ENCODE data around the gene CYSRT1.
A peak's percentile ranks its signal among the peaks of the same experiment; 100 is the strongest.

The CYSRT1 gene, protein sequence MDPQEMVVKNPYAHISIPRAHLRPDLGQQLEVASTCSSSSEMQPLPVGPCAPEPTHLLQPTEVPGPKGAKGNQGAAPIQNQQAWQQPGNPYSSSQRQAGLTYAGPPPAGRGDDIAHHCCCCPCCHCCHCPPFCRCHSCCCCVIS

GRCh38 chr9:137224830-137225694, at the start of gene CYSRT1:
TSS of gene CYSRT1 (plus strand) at chr9:137225174. CDS start at chr9:137225622, 448 bp downstream.
- no peaks in the 10 kb centered on the region for H3K36me3 Mint-ChIP-seq (ENCODE audit: low read depth)
- no peaks in the 10 kb centered on the region for H3K9me3 Mint-ChIP-seq
- peak; percentile 55 for DNase-seq
- H3K4me3 Mint-ChIP-seq: peak within 1 kb of the TSS; percentile 76
- peaks cover 15% of the 10 kb centered on the region for H3K4me1 Mint-ChIP-seq
- peak; percentile 3 for ATAC-seq
- H3K27ac Mint-ChIP-seq: peak within 1 kb of the TSS; percentile 78
- peaks cover 2% of the 10 kb centered on the region for H3K27me3 Mint-ChIP-seq

GRCh38 chr9:137175345-137175961, 49.5 kb upstream of the CYSRT1 start:
- no peak overlapping the region for H3K4me3 Mint-ChIP-seq
- H3K27me3 Mint-ChIP-seq: peaks cover 2% of the 10 kb centered on the region
- ATAC-seq: no peak
- no peak for DNase-seq
- no peaks in the 10 kb centered on the region for H3K9me3 Mint-ChIP-seq
- H3K36me3 Mint-ChIP-seq (ENCODE audit: low read depth): peaks cover 2% of the 10 kb centered on the region
- H3K4me1 Mint-ChIP-seq: no peaks in the 10 kb centered on the region
- no peak overlapping the region for H3K27ac Mint-ChIP-seq

- no peaks in the 10 kb centered on the region for H3K4me1 Mint-ChIP-seq
- no peak overlapping the region for H3K27ac Mint-ChIP-seq
- ATAC-seq (no peak), DNase-seq (no peak)
- no peaks in the 10 kb centered on the region for H3K9me3 Mint-ChIP-seq
- no peak overlapping the region for H3K4me3 Mint-ChIP-seq
- peaks cover 2% of the 10 kb centered on the region for H3K36me3 Mint-ChIP-seq (ENCODE audit: low read depth)
- no peaks in the 10 kb centered on the region for H3K27me3 Mint-ChIP-seq
Measured at GRCh38 chr9:137176302-137177182, 48.4 kb upstream of the CYSRT1 start.

GRCh38 chr9:137178201-137178938, 46.6 kb upstream of the CYSRT1 start:
- H3K36me3 Mint-ChIP-seq (ENCODE audit: low read depth): peaks cover 9% of the 10 kb centered on the region

DNA sequence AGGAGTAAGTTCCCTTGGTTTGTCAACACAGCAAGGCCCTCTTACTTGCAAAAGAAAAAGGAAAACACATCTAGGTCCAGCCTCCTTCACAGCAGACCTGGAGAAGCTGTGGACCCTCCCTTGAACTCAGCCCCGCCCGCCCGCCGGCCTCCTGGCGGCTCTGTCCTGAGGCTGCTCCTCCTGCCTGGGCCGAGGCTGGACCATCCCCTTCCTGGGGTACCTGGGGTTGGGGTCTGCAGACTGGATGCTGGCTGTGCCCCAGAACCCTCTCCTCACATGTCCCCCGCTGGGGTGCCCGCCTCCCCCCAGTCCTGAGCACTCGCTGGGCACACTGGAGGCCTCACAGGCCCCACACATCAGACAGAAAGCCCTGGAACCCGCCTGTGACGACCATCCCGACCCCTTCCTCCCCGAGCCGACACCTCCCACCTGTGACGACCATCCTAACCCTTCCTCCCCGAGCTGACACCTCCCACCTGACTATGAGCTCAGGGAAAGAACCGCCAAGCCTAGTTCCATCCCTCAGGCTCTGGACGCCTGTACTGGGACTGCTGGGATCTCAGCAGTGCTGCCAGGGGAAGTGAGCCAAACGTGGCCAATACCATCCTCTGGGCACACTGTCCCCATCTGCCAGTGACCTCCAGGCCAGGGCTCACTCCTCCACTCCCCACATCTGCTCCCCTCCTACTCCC, 45.9 kb upstream of the CYSRT1 start:
- Mint-ChIP-seq H3K4me1 (no peaks in the 10 kb centered on the region), H3K9me3 (no peaks in the 10 kb centered on the region), H3K27me3 (no peaks in the 10 kb centered on the region), H3K27ac (no peak overlapping the region), H3K36me3 (ENCODE audit: low read depth) (peaks cover 10% of the 10 kb centered on the region), H3K4me3 (no peak overlapping the region)
- DNase-seq (no peak), ATAC-seq (no peak)

More at GRCh38 chr9:137178201-137178938, 46.6 kb upstream of the CYSRT1 start:
- DNase-seq (no peak), ATAC-seq (no peak)
- Mint-ChIP-seq H3K27ac (no peak overlapping the region), H3K4me1 (no peaks in the 10 kb centered on the region), H3K27me3 (no peaks in the 10 kb centered on the region), H3K4me3 (no peak overlapping the region), H3K9me3 (no peaks in the 10 kb centered on the region)

DNA sequence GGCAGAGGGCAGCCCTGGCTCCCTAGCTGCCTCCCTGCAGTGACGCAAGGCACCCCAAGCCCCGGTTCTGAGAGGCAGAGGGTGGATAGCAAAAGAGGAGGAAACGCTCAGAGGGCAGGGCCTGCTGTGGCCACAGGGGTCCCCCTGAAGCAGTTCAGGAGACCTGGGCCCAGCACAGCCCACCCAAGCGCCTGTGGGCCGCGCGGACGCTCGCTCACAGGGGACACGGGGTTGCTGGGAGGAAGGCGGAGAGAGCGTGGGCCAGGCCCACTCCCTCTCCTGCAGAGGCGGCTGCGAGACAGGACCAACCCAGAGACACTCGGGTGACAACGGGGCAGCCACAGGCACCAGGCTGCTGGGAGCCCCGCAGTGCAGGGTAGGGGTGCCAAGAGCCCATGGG, 45.2 kb upstream of the CYSRT1 start:
- ATAC-seq: no peak
- H3K4me3 Mint-ChIP-seq: no peak overlapping the region
- no peaks in the 10 kb centered on the region for H3K9me3 Mint-ChIP-seq
- H3K4me1 Mint-ChIP-seq: no peaks in the 10 kb centered on the region
- peaks cover 10% of the 10 kb centered on the region for H3K36me3 Mint-ChIP-seq (ENCODE audit: low read depth)
- DNase-seq: no peak
- no peaks in the 10 kb centered on the region for H3K27me3 Mint-ChIP-seq
- H3K27ac Mint-ChIP-seq: no peak overlapping the region

DNA sequence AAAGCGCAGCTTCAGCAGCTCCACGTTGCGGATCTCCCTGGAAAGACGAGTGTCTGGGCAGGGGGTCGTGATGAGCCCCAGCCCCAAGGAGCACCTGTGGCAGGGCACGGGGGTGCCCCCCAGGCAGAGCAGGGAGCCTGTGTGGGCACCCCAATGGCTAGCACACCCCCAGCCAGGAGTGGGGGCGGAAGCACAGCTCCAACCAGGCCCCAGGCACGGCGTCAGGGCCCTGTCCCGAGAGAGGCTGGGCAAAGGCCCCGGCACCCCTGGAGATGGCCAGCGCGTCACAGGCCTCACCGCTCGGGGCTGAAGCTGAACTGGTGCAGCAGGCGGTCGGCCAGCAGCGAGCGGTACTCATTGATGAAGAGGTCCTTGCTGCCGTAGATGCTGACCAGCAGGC, 44.5 kb upstream of the CYSRT1 start:
- H3K36me3 Mint-ChIP-seq (ENCODE audit: low read depth): peaks cover 10% of the 10 kb centered on the region

GRCh38 chr9:137181680-137182079, 43.3 kb upstream of the CYSRT1 start:
- Mint-ChIP-seq H3K27me3 (no peaks in the 10 kb centered on the region), H3K4me1 (peaks cover 6% of the 10 kb centered on the region), H3K9me3 (no peaks in the 10 kb centered on the region), H3K27ac (no peak overlapping the region), H3K4me3 (no peak overlapping the region), H3K36me3 (ENCODE audit: low read depth) (peaks cover 10% of the 10 kb centered on the region)
- no peak for ATAC-seq
- DNase-seq: no peak

More for the DNA sequence above, 44.5 kb upstream of the CYSRT1 start:
- no peaks in the 10 kb centered on the region for H3K4me1 Mint-ChIP-seq
- DNase-seq: no peak
- H3K27me3 Mint-ChIP-seq: no peaks in the 10 kb centered on the region
- no peak for ATAC-seq
- no peak overlapping the region for H3K27ac Mint-ChIP-seq
- no peak overlapping the region for H3K4me3 Mint-ChIP-seq
- H3K9me3 Mint-ChIP-seq: no peaks in the 10 kb centered on the region

GRCh38 chr9:137182836-137183235, 42.1 kb upstream of the CYSRT1 start:
- H3K27ac Mint-ChIP-seq: no peak overlapping the region
- ATAC-seq (no peak), DNase-seq (no peak)
- no peaks in the 10 kb centered on the region for H3K27me3 Mint-ChIP-seq
- peaks cover 17% of the 10 kb centered on the region for H3K4me1 Mint-ChIP-seq
- no peaks in the 10 kb centered on the region for H3K9me3 Mint-ChIP-seq
- H3K36me3 Mint-ChIP-seq (ENCODE audit: low read depth): peaks cover 10% of the 10 kb centered on the region
- no peak overlapping the region for H3K4me3 Mint-ChIP-seq

- ATAC-seq: no peak
- peaks cover 11% of the 10 kb centered on the region for H3K36me3 Mint-ChIP-seq (ENCODE audit: low read depth)
- H3K4me3 Mint-ChIP-seq: no peak overlapping the region
- no peaks in the 10 kb centered on the region for H3K27me3 Mint-ChIP-seq
- no peak overlapping the region for H3K27ac Mint-ChIP-seq
- H3K4me1 Mint-ChIP-seq: peaks cover 21% of the 10 kb centered on the region
- H3K9me3 Mint-ChIP-seq: no peaks in the 10 kb centered on the region
- DNase-seq: no peak
Measured at GRCh38 chr9:137183980-137184595, 40.9 kb upstream of the CYSRT1 start.

- DNase-seq (no peak), ATAC-seq (no peak)
- Mint-ChIP-seq H3K27ac (no peak overlapping the region), H3K36me3 (ENCODE audit: low read depth) (peaks cover 9% of the 10 kb centered on the region), H3K4me1 (peaks cover 31% of the 10 kb centered on the region), H3K4me3 (no peak overlapping the region), H3K27me3 (no peaks in the 10 kb centered on the region), H3K9me3 (no peaks in the 10 kb centered on the region)
Measured at GRCh38 chr9:137184881-137185660, 39.9 kb upstream of the CYSRT1 start.

DNA sequence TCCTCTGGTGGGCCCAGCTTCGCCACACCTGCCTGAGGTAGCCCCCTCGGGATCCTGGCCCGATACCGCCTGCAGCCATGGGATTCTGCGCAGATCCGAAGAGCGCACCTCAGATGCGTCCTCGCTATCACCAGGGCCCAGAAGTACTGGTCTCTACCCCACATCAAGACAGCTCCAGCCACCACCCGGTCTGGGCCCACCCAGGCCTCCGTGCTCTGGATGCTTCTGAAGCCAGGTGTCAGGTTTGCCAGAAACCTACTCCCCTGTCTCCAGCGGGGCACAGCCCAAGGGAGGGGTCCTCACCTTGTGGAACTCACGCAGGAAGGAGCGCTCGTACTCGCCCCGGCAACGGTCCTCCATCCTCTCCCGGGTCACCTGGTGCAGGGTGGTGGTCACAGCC, 39.1 kb upstream of the CYSRT1 start:
- Mint-ChIP-seq H3K9me3 (no peaks in the 10 kb centered on the region), H3K27me3 (no peaks in the 10 kb centered on the region), H3K4me1 (peaks cover 37% of the 10 kb centered on the region), H3K36me3 (ENCODE audit: low read depth) (peaks cover 13% of the 10 kb centered on the region), H3K27ac (no peak overlapping the region), H3K4me3 (no peak overlapping the region)
- ATAC-seq (no peak), DNase-seq (no peak)

All from activated naive CD8-positive, alpha-beta T cell treated with anti-CD3 and anti-CD28 coated beads, Interleukin-2, amount 50 U/mL, for 24 hours (primary cell).